ENCODE results near the gene ANKRD45. TPM values are rescaled to one million over a fixed set of nuclear protein-coding genes. Genes with fewer than 3 reads are reported as not detected.

ANKRD45 gene, protein sequence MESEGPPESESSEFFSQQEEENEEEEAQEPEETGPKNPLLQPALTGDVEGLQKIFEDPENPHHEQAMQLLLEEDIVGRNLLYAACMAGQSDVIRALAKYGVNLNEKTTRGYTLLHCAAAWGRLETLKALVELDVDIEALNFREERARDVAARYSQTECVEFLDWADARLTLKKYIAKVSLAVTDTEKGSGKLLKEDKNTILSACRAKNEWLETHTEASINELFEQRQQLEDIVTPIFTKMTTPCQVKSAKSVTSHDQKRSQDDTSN
- total RNA-seq, result not detected in 2 replicates

DNA sequence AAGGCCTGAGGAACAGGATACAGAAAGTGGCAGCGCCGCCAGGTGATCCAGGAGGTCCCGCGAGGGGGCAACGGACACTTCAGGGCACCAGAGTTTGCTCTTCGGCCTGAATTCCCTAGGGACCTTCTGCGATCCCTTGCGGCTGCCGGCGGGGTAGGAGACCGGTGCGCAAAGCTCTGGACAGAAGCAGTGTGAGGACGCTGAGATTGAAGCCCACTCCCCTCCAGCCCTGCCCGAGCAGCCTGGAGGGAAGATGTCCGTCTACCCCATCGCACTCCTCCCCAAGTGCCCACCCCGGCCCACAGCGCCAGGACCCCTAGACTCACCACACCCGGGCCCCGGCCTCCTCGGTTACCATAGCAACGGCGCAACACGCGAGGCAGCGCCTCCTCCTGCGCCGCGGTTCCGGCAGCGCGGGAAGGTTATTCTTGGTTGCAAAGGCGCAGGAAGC is at the start of gene ANKRD45:
Gene ANKRD45, minus strand, starts transcription at position 361 of the 451 bp plus-strand sequence. CDS start 10,433 bp downstream, outside the sequence.

DNA sequence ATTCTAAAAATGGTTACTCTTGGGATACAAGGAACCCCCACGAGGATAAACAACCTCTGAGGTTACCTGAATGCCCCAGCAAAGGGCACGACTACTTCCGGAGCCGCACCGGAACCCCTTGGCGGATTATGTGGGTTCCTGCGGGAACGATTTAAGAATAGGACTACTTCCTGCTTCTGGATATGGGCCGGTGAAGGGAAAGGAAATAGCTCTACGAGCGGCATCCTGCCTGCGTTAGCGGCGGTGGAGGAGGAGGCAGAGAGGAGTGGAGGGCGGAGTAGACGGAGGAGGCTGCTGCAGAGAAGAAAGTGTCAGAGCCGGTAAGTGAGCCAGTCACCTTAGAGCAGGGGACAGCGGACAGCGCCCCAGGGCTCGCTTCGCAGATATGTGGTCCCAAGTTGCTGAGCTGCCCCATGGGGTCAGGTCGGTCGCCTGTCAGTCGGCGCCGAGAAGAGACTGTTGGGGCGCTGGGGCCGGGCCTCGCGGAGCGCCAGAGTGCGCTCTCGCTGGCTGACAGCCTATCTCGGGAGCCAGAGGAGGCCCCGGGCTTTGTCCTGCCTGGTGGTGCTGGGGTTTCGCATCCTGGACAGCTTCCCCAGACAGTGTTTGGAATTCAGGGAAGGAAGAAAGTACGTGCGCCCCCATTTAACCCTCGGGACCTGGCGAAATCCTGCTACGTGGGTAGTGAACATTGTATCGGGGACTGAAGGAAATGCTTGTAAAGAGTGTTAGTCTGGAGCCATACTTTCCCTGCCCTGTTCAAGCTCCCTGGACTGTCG is 45.3 kb upstream of the ANKRD45 start, which contains the start of gene KLHL20:
Gene KLHL20, plus strand, starts transcription at position 223 of the 779 bp plus-strand sequence. CDS start 1,063 bp downstream, outside the sequence.

DNA sequence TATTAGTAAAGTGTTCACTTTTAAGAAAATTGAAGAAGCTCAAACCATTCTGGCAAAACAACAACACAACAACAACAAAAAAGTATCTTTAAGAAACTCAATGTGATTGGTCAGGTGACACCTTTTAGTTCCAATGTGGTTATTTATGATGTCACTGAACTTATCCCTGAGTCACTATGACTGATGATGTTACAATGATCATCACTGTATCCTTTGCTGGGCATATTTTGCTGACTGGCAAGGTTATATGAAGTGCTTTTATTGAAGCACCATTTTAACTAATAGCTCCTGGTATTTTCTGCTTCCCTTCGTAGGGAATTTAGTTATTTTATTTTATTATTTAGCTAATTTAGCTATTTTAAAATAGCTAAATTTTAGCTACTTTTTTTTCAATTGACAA is 34.5 kb downstream of the ANKRD45 start, which contains the start of gene TEX50:
Gene TEX50, plus strand, starts transcription at position 223 of the 400 bp plus-strand sequence. CDS start 184 bp downstream, outside the sequence.

DNA sequence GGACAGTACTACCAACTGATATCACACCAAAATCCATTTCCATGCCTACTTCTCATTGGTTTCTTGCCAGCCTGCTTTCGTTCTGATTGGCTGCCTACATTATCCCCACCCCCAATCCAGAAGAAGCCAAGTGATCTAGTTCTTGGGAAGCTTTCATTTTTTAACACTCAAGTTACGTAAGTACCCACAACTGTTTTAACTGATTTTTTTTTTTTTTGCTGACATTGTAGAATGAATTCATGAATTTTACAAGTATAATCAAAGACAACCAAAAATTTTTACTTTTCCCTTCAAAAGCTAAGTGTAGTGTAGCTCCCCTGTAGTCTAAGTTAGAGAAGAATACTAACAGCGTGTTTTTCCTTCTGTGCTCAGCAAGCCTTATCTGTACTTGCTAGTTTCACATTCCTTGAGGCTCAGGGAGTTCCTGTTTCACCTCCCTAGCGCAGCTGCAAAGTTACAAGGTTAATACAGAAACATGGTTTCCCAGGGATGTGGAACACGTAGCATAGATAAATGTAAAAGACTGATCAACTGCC is 66.5 kb downstream of the ANKRD45 start, which contains the start of gene SLC9C2:
Gene SLC9C2, minus strand, starts transcription at position 17 of the 536 bp plus-strand sequence. CDS start 1,296 bp downstream, outside the sequence.

Other genes with a start within 250 kb of the ANKRD45 start
- 212 and 230 TPM in 2 replicates for gene PRDX6, start 192.5 kb downstream of the ANKRD45 start, total RNA-seq
- not detected in 2 replicates for gene SLC9C2, start 66.8 kb downstream of the ANKRD45 start, total RNA-seq
- not detected in 2 replicates for gene TEX50, start 34.5 kb downstream of the ANKRD45 start, total RNA-seq
- gene KLHL20, start 45.1 kb upstream of the ANKRD45 start, total RNA-seq, result 15.3 and 21.6 TPM in 2 replicates
- 27.8 and 30.8 TPM in 2 replicates for gene DARS2, start 154.8 kb upstream of the ANKRD45 start, total RNA-seq
- 10.9 and 18.8 TPM in 2 replicates for gene CENPL, start 155.0 kb upstream of the ANKRD45 start, total RNA-seq
- gene GAS5, start 198.1 kb upstream of the ANKRD45 start, total RNA-seq, result 202 and 218 TPM in 2 replicates
- gene ZBTB37, start 198.5 kb upstream of the ANKRD45 start, total RNA-seq, result 1.4 and 2.4 TPM in 2 replicates
- gene SERPINC1, start 247.5 kb upstream of the ANKRD45 start, total RNA-seq, result 0.10 TPM in 1 of 2 replicates, not detected in the other